ENCODE results near the gene PIK3R1.

DNA sequence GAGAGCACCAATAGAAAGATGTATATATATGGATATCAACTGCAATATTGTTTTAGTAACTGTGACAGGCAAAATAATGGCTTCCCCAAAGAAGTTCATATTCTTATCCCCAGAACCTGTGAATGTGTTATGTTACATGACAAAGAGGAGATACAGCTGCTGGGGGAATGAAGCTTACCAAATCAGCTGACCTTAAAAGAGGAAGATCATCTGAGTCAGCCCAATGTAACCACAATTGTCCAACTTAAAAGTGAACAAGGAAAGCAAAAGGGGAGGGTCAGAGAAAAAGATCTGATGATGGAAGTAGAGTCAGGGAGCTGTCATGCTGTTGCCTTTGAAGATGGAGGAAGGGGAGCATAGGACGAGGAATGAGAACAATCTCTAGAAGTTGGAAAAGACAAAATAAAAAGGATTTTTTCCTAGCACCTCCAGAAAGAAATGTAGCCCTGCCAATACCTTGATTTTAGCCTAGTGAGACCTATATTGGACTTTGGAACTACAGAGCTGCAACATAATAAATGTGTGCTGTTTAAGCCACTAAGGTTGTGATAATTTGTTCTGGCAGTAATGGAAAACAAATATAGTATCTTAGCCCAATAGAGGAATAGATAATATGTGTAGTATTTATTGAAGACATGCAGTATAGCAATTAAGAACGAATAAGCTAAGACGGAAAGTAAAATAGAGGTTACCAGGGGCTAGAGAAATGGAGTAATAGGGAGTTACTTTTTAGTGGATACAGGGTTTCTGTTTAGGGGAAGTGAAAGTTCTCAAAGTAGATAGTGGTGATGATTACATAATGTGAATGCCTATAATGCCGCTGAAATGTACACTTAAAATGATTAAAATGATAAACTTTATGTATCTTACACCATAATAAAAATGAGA, 115.9 kb downstream of the PIK3R1 start:
- TF ChIP-seq, protein P1, sequence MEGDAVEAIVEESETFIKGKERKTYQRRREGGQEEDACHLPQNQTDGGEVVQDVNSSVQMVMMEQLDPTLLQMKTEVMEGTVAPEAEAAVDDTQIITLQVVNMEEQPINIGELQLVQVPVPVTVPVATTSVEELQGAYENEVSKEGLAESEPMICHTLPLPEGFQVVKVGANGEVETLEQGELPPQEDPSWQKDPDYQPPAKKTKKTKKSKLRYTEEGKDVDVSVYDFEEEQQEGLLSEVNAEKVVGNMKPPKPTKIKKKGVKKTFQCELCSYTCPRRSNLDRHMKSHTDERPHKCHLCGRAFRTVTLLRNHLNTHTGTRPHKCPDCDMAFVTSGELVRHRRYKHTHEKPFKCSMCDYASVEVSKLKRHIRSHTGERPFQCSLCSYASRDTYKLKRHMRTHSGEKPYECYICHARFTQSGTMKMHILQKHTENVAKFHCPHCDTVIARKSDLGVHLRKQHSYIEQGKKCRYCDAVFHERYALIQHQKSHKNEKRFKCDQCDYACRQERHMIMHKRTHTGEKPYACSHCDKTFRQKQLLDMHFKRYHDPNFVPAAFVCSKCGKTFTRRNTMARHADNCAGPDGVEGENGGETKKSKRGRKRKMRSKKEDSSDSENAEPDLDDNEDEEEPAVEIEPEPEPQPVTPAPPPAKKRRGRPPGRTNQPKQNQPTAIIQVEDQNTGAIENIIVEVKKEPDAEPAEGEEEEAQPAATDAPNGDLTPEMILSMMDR (conservative IDR thresholded peaks at IDR 0.05): no peak
- TF ChIP-seq ZFX (IDR thresholded peaks at IDR 0.05): no peak
